OCI-LY1 (cell line): Measurements from ENCODE around the gene SV2B.

ENCODE experiments used
- H2AFZ ChIP-seq: fragments of 200-600 bp; sonication (generic), shearing (Covaris generic); 2 replicates; pipeline ENCODE4 v1.6.0; 2014; ENCODE audit warnings: antibody characterized with exemption, mild to moderate bottlenecking, low read length
- H3F3A ChIP-seq: fragments of 200-600 bp; sonication (generic), shearing (Covaris generic); 2 replicates; pipeline ENCODE4 v1.6.0; 2014; ENCODE audit warnings: mild to moderate bottlenecking, antibody characterized with exemption, low read length, moderate library complexity; ENCODE audit not compliant: insufficient read depth
- H3K27ac ChIP-seq: fragments of 200-600 bp; sonication (generic); 2 replicates; pipeline ENCODE4 v1.5.1; 2014; ENCODE audit warnings: low read length, mixed run types, mild to moderate bottlenecking, low read depth; ENCODE audit not compliant: poor library complexity, severe bottlenecking
- H3K27me3 ChIP-seq: fragments of 200-600 bp; sonication (generic); 2 replicates; pipeline ENCODE4 v1.6.0; 2014; ENCODE audit warnings: antibody characterized with exemption, mild to moderate bottlenecking, low read length, moderate library complexity; ENCODE audit not compliant: insufficient read depth
- H3K36me3 ChIP-seq: fragments of 200-600 bp; sonication (generic); 2 replicates; pipeline ENCODE4 v1.6.1; 2014; ENCODE audit warnings: mild to moderate bottlenecking, antibody characterized with exemption, low read length, moderate library complexity, mixed read lengths; ENCODE audit not compliant: insufficient read depth
- H3K4me1 ChIP-seq: fragments of 200-600 bp; sonication (generic); 2 replicates; pipeline ENCODE4 v1.5.1; 2014; ENCODE audit warnings: mild to moderate bottlenecking, low read length, moderate library complexity; ENCODE audit not compliant: insufficient read depth, severe bottlenecking
- H3K4me2 ChIP-seq: fragments of 200-600 bp; sonication (generic), shearing (Covaris generic); 2 replicates; pipeline ENCODE4 v1.6.1; 2014; ENCODE audit warnings: low read length
- H3K4me3 ChIP-seq: fragments of 200-600 bp; sonication (generic); 2 replicates; pipeline ENCODE4 v1.5.1; 2014; ENCODE audit warnings: low read length, low read depth, mild to moderate bottlenecking, mixed read lengths; ENCODE audit not compliant: poor library complexity, severe bottlenecking
- H3K79me2 ChIP-seq: fragments of 200-600 bp; shearing (Covaris generic); 2 replicates; pipeline ENCODE4 v1.6.1; 2016; ENCODE audit warnings: mixed run types, low read length, mixed read lengths; ENCODE audit not compliant: insufficient read depth
- H3K9ac ChIP-seq: fragments of 200-600 bp; sonication (generic), shearing (Covaris generic); 2 replicates; pipeline ENCODE4 v1.6.1; 2014; ENCODE audit warnings: mild to moderate bottlenecking, low read length, mixed read lengths
- H3K9me2 ChIP-seq: fragments of 200-600 bp; sonication (generic), shearing (Covaris generic); 2 replicates; pipeline ENCODE4 v1.6.1; 2014; ENCODE audit warnings: low read depth, mild to moderate bottlenecking, low read length, mixed read lengths
- H3K9me3 ChIP-seq: fragments of 200-600 bp; shearing (Covaris generic); 2 replicates; pipeline ENCODE4 v1.6.1; 2014; ENCODE audit warnings: low read length, mixed read lengths
- H4K20me1 ChIP-seq: fragments of 200-600 bp; sonication (generic), shearing (Covaris generic); 2 replicates; pipeline ENCODE4 v1.6.0; 2016; ENCODE audit warnings: mild to moderate bottlenecking, low read length; ENCODE audit not compliant: insufficient read depth
- EZH2 ChIP-seq: fragments of 200-600 bp; sonication (generic), shearing (Covaris generic); IDR thresholded peaks from 2 replicates; pipeline ENCODE4 v1.8.0; 2017; ENCODE audit warnings: borderline replicate concordance, mixed run types, mild to moderate bottlenecking, antibody characterized with exemption, low read length, moderate library complexity, mixed read lengths
- TF ChIP-seq, protein P1 (sequence below): fragments of 200-600 bp; sonication (generic), shearing (Covaris generic); IDR thresholded peaks from 2 replicates; pipeline ENCODE4 v1.5.1; 2017; ENCODE audit warnings: mild to moderate bottlenecking, antibody characterized with exemption, low read length, moderate library complexity, mixed read lengths

The SV2B gene

DNA sequence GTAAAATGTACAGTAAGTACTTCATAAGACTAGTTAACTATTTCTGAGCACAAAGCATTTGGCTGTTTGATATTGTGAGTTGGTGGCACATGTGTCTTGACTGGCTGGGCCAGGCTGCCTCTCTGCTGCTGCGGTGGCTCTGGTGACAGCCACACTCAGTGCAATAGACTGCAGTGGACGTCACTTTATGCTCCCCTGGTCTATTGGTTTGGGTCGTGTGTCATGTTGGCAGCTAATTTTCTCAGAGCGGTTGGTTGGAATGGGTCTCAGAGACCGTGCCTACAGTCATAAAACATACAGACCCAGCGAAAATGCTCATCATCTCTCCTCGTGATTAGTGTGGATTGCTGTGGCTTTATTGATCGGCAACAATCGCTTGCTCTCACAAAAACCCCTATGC, 71.3 kb downstream of the SV2B start:
- no peaks in the 10 kb centered on the region for H3K9me3 ChIP-seq
- no peak overlapping the region for H3K4me3 ChIP-seq
- no peaks in the 10 kb centered on the region for H3K36me3 ChIP-seq
- H3K79me2 ChIP-seq = no peaks in the 10 kb centered on the region
- no peaks in the 10 kb centered on the region for H4K20me1 ChIP-seq
- no peak overlapping the region for H3K27ac ChIP-seq
- no peaks in the 10 kb centered on the region for H3K27me3 ChIP-seq
- H3K9ac ChIP-seq = no peak overlapping the region
- no peaks in the 10 kb centered on the region for H3F3A ChIP-seq
- no peak overlapping the region for H3K4me2 ChIP-seq
- no peaks in the 10 kb centered on the region for H3K9me2 ChIP-seq
- no peak for TF ChIP-seq EZH2
- no peaks in the 10 kb centered on the region for H3K4me1 ChIP-seq
- no peak overlapping the region for H2AFZ ChIP-seq

DNA sequence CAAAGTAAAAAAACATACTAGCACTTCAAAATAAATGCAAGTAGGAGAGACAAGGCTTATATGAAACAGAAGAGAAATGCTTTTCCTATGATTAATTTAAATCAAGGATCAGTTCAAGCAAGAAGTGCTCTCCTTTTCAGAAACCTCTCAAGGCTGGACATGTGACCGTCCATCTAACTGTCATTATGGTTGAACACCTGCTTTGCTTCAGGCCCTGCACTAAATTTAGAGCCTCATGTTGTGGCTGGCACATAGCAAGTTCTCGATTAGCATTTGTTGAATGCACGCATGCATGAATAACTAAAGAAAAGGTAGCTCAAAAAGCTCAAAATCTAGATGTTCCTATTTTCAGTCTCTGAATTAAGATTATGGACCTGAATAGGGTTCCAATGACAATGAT, 82.0 kb downstream of the SV2B start:
- Histone ChIP-seq H2AFZ (no peak overlapping the region), H3K79me2 (no peaks in the 10 kb centered on the region), H3K36me3 (no peaks in the 10 kb centered on the region), H3K4me2 (no peak overlapping the region), H3K27me3 (no peaks in the 10 kb centered on the region), H3K9me3 (no peaks in the 10 kb centered on the region), H3K27ac (no peak overlapping the region), H3F3A (no peaks in the 10 kb centered on the region), H4K20me1 (no peaks in the 10 kb centered on the region), H3K4me3 (no peak overlapping the region), H3K9me2 (no peaks in the 10 kb centered on the region), H3K9ac (no peak overlapping the region), H3K4me1 (no peaks in the 10 kb centered on the region)
- TF ChIP-seq, protein P1, sequence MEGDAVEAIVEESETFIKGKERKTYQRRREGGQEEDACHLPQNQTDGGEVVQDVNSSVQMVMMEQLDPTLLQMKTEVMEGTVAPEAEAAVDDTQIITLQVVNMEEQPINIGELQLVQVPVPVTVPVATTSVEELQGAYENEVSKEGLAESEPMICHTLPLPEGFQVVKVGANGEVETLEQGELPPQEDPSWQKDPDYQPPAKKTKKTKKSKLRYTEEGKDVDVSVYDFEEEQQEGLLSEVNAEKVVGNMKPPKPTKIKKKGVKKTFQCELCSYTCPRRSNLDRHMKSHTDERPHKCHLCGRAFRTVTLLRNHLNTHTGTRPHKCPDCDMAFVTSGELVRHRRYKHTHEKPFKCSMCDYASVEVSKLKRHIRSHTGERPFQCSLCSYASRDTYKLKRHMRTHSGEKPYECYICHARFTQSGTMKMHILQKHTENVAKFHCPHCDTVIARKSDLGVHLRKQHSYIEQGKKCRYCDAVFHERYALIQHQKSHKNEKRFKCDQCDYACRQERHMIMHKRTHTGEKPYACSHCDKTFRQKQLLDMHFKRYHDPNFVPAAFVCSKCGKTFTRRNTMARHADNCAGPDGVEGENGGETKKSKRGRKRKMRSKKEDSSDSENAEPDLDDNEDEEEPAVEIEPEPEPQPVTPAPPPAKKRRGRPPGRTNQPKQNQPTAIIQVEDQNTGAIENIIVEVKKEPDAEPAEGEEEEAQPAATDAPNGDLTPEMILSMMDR = no peak
- TF ChIP-seq EZH2 = no peak

DNA sequence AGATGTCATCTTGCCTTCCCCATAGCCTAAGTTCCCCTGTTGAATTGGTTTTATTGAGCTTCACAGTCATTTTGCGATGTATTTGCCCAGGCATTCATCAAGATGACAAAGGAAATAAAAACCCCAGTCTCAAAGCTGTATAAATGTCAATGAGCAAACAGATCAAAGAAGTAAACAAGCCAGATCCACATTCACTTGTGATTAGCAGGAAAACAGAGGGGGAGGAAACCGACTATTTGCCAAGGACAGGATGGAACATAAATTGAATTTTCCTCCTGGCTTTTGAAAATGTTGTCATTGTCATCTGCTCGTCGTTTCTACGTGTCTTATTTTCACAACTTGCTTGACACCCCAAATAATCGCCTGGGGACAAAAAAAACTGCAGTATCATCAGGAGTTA, 83.5 kb downstream of the SV2B start:
- H3K4me3 ChIP-seq = no peak overlapping the region

DNA sequence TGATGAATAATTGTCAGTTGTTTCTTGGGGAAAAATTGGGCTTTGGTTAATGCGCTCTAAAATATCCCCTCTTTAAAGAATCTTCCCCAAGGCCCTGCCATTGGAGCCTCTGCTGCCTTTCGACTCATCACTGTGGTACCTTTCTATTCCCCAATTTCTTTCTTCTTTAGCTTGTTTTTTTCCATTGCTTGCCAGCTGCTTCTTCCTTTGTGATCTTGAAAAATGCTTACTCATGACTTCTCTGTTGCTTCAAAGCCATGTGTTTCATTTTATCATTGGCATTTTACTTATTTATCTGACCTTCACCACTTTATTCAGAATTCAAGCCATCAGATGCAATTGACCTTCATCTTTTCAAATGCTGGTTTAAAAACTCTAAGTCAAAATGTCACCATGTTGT, 84.4 kb downstream of the SV2B start:
- no peaks in the 10 kb centered on the region for H3F3A ChIP-seq
- H2AFZ ChIP-seq = no peak overlapping the region
- no peak overlapping the region for H3K9ac ChIP-seq
- H3K4me3 ChIP-seq = no peak overlapping the region
- no peaks in the 10 kb centered on the region for H3K9me2 ChIP-seq
- no peaks in the 10 kb centered on the region for H4K20me1 ChIP-seq
- no peaks in the 10 kb centered on the region for H3K4me1 ChIP-seq
- no peak overlapping the region for H3K4me2 ChIP-seq
- H3K27ac ChIP-seq = no peak overlapping the region
- no peaks in the 10 kb centered on the region for H3K27me3 ChIP-seq
- TF ChIP-seq, protein P1 = no peak
- no peak for TF ChIP-seq EZH2
- no peaks in the 10 kb centered on the region for H3K79me2 ChIP-seq
- no peaks in the 10 kb centered on the region for H3K36me3 ChIP-seq
- H3K9me3 ChIP-seq = no peaks in the 10 kb centered on the region

More for the DNA sequence above, 83.5 kb downstream of the SV2B start:
- Histone ChIP-seq H3F3A (no peaks in the 10 kb centered on the region), H3K27ac (no peak overlapping the region), H3K36me3 (no peaks in the 10 kb centered on the region), H2AFZ (no peak overlapping the region), H3K27me3 (no peaks in the 10 kb centered on the region), H3K9ac (no peak overlapping the region), H4K20me1 (no peaks in the 10 kb centered on the region), H3K4me1 (no peaks in the 10 kb centered on the region), H3K9me3 (no peaks in the 10 kb centered on the region), H3K79me2 (no peaks in the 10 kb centered on the region), H3K9me2 (no peaks in the 10 kb centered on the region), H3K4me2 (no peak overlapping the region)
- TF ChIP-seq EZH2 = no peak
- TF ChIP-seq, protein P1 = no peak
